HG03108 (cell line): ENCODE measurements around the gene PTPMT1.
"Not testable (repeated sequence)": the region's sequence is repeated elsewhere in the genome, so short reads cannot be mapped to it uniquely, and the experiment has no call there.

Experiments
- ATAC-seq: cut with Tn5 transposase; IDR thresholded peaks from one replicate; pipeline ENCODE4 v1.9.1; 2021; ENCODE audit warnings: moderate library complexity; ENCODE audit not compliant: unreplicated experiment

The PTPMT1 gene

GRCh38 chr11:47565340-47566148, at the start of gene PTPMT1:
PTPMT1 (plus strand) TSS chr11:47565599; CDS start chr11:47565623, 24 bp downstream.
- ATAC-seq = peak; percentile 80

- ATAC-seq = no peak
Observed at GRCh38 chr11:47516155-47516554, 49.2 kb upstream of the PTPMT1 start.

DNA sequence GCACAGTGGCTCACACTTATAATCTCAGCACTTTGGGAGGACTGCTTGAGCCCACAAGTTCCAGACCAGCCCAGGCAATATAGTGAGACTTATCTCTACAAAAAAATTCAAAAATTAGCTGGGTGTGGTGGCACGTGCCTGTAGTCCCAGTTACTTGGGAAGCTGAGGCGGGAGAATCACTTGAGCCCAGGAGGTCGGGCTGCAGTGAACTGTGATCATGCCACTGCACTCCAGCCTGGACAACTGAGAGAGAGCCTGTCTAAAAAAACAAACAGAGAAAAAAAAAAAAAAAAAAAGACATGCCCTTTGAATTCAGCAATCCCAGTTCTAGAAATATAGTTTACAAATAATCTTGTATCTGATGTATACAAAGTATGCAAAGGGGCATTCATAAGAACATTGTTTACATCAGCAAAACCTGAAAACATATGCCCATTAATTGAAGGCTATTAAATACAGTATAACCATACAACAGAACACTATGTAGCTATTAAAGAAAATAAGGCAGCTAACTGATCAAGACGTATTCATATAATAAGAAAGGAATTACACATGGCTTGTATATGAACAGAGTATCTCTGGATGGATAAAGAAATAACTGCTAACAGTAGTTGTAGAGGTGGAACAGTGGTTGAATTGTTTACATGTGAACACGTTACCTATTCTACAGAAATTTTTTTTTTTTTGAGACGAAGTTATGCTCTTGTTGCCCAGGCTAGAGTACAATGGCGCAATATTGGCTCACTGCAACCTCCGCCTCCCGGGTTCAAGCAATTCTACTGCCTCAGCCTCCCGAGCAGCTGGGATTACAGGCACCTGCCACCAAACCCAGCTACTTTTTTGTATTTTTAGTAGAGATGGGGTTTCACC, 48.2 kb upstream of the PTPMT1 start:
- ATAC-seq = no peak

DNA sequence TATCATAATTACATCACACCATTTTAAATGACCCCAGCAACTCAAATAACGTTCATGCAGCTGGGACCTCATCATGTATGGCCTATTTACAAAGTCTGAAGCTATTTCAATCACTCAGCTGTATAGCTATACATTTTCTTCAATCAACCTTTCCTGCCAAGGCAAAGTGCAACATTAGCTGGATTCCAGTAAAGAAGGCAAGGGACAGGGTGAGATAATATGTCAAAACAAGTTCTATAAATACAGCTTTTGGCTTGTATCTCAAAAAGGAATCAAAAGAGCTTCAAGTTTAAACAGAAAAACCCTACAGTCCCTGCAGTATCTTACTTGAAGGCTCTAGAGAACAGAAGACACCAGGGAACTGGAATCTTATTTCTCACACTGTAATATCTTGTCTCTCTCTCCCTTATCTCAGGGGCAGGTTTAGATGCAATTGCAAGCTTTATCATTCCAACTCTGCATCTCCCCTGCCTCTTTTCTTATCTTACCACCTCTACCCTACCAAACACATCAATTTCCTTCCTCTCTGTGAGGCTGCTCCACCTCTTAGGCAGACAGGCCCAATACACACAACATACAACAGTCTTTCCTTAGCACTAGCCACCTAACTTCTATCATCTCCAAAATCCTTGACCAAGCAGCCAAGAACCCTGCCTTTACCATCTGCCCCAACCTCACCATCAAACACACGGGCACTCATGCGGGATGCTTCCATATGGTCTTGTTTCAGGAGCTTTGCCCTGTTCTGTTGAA, 47.0 kb upstream of the PTPMT1 start:
- no peak for ATAC-seq

DNA sequence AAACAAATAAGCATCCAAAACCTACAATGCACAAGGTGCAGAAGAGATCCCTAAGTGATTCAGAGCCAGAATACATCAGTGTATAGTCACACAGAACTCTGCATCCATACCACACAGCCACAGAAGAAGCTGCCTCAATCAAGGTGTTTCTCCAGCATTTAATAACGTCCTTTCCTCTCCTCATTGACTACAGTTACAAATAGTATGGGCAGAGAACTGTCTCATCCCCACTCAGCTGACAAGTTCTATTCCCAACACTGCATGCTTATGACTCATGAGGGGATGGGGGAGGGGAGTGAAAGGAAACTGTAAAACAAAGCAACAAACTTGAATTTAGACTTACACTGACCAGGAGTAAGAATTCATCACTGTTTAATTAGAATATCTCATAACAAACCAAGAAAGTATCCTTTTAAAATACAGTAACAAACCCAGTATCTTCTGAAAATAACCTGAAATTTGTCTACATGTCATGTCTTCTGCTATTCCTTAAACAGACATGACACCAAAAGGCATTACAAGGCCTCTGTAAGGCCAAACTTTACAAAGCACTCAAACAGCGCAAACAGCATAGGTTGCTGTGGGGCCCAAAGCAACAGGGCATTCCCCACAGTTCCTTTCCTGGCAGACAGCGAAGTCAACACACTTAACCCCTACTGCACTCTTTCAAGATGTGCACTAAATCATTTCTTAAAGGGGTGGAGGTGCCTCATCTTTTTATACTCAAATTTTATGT, 41.7 kb upstream of the PTPMT1 start:
- ATAC-seq = peak; percentile 61

DNA sequence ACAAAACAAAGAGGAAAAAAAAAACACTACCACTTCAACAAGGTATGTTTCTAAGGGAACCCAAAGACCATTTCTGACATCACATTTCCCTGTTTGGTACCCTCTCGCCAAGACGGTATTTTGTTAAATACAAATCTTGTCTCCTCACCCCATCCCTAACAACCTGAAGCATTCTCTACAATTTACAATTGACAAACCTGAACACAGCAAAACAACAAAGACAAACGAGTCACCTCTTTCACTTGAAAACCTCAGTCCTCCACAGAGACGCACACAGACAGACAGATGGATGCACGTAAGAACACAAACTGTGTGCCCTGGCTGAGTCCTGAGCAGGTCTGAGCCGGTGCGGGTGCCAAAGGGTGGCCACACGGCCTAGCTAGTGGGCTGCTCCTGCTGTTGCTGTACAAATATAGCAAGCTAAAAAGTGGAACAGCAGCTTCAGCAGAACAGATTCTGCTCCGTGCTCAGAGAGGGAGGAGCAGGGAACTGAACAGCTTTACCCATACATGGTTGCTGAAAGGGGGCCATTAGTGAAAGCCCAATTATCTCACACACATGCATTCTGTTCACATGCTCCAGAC, 41.0 kb upstream of the PTPMT1 start:
- no peak for ATAC-seq

GRCh38 chr11:47526032-47526431, 39.4 kb upstream of the PTPMT1 start:
- ATAC-seq = not testable (repeated sequence)

- ATAC-seq = no peak
Observed at GRCh38 chr11:47527186-47527585, 38.2 kb upstream of the PTPMT1 start.

- no peak for ATAC-seq
Observed at GRCh38 chr11:47529951-47530350, 35.4 kb upstream of the PTPMT1 start.

DNA sequence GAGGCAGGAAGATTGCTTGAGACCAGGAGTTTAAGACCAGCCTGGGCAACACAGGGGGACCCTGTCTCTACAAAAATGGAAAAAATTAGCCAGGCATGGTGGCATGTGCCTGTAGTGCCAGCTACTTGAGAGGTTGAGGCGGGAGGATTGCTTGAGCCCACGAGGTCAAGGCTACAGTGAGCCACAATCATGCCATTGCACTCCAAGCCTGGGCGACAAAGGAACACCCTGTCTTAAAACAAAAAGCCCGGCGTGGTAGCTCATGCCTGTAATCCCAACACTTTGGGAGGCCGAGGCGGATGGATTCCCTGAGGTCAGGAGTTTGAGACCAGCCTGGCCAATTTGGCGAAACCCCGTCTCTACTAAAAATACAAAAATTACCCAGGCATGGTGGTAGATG, 34.7 kb upstream of the PTPMT1 start:
- ATAC-seq = not testable (repeated sequence)

DNA sequence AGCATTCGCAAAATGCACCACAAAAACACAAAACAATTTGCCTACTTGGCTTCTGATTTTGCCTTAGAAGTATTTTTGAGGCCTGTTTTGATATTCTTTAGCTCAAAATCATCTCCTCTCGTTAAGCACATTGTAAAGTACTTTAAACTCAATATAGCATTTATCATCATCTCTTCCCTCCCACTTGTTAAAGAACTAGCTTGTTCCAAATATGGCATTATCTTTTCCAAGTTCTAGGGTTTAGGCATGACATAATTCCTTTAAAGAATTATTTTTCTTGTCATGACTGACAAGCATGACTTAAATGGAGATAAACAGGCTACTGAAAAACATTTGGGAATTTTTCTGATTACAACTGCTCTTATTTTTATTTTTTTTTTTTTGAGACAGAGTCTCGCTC, 33.7 kb upstream of the PTPMT1 start:
- no peak for ATAC-seq

GRCh38 chr11:47532597-47533213, 32.7 kb upstream of the PTPMT1 start:
- no peak for ATAC-seq

GRCh38 chr11:47533690-47534151, 31.7 kb upstream of the PTPMT1 start:
- ATAC-seq = no peak

DNA sequence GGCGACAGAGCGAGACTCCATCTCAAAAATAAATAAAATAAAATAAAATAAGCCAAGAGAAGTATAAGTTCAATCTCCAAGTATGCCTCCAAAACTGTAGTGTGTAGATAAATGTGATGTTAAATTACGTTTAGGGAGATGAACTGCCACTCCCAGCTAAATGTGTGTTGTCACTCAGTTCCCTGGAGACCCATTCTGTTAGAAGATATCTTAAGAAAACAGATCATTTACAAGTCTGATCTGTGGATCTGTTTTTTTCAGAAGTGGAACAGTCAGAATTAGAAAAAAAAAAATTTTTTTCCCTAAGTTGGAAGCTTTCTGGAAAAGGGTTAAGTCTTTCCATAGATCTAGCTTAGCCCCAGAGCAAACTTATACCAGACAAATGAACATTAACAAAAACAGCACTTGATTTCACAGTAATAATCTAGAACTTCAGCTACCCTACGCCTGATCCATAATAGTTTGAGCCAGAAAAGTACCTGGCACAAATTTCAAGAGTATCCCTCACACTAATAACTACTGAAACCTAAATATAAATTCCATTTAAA, 30.6 kb upstream of the PTPMT1 start:
- ATAC-seq = no peak

DNA sequence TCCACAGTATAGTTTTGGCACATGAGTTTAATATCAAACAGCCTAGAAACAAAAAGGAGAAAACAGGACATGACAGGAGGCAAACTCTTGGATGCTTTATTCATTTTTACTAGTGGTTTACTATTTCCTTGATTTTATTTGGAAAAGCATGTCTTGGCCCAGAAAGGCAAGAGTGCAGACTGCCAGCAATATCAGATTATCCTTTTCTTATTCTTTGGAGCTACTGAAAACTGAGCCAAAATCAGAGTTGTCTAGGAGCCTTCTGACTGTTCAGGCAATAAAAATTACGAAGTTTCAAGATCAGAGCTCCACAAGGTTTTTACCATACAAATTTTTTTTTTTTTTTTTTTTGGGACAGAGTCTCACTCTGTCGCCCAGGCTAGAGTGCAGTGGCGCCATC, 28.5 kb upstream of the PTPMT1 start:
- ATAC-seq = no peak

GRCh38 chr11:47538741-47539565, 26.4 kb upstream of the PTPMT1 start:
- ATAC-seq = no peak

GRCh38 chr11:47539681-47540039, 25.7 kb upstream of the PTPMT1 start:
- no peak for ATAC-seq

DNA sequence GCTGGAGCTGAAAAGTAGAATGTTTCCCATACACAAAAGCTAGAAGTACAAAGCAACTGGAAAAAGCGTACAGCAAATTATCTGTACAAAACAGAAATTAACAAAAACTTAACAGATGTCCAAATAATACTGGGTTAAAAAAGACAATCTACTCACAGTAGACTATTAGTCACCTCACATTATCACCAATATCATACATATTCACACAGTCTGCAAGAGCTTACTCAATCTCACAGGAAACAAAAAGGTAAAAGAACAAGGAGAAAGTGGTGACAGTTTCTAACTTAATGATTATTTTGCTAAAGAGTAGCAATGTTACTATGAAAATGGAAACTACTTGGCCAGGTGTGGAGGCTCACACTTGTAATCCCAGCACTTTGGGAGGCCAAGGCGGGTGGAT, 24.3 kb upstream of the PTPMT1 start:
- ATAC-seq = no peak

GRCh38 chr11:47545298-47545697, 20.1 kb upstream of the PTPMT1 start:
- no peak for ATAC-seq
